IMR-90 (cell line): Measurements from ENCODE around the gene CEP97. TPM values are rescaled to one million over a fixed set of nuclear protein-coding genes. Genes with fewer than 3 reads are reported as not detected.

Experiments used
- ATAC-seq: fragments of 200-7000 bp; cut with Tn5 transposase; 2 replicates; pipeline ENCODE4 v1.9.1; 2020; ENCODE audit warnings: low read depth, mild to moderate bottlenecking, moderate library complexity
- BruUV-seq: library from RNA; stranded (reverse); fragments of 400-500 nt; replicated peaks from 2 replicates; lab custom pipeline; 2021; lab: Mats Ljungman, UMichigan
- CTCF ChIA-PET: fragments of 300-600 bp; formaldehyde crosslinking; extraction: SDS; loops from one replicate; lab custom pipeline; 2021; ENCODE audit warnings: antibody characterized with exemption; lab: Yijun Ruan, JAX
- POLR2A ChIA-PET: fragments of 300-600 bp; sonication (Branson Sonifier 250); formaldehyde crosslinking; loops from one replicate; lab custom pipeline; 2022; ENCODE audit warnings: antibody characterized with exemption; ENCODE audit not compliant: unreplicated experiment; lab: Charles Lee
- DNase-seq: peaks from one replicate; pipeline ENCODE4 v3.0.0; 2013
- H2AFZ ChIP-seq: replicated peaks from 2 replicates; pipeline ENCODE3; 2013; ENCODE audit warnings: low read length, mild to moderate bottlenecking; ENCODE audit not compliant: poor library complexity
- H2AK5ac ChIP-seq: 2 replicates; pipeline ENCODE4 v1.6.1; 2013; ENCODE audit warnings: low read depth, low read length, inconsistent platforms
- H2AK9ac ChIP-seq: replicated peaks from 2 replicates; pipeline ENCODE3; 2013; ENCODE audit warnings: mild to moderate bottlenecking, low read depth, low read length, moderate library complexity; ENCODE audit not compliant: poor library complexity
- H2BK120ac ChIP-seq: 2 replicates; pipeline ENCODE4 v1.6.1; 2013; ENCODE audit warnings: low read depth, low read length, inconsistent platforms
- H2BK15ac ChIP-seq: 3 replicates; pipeline ENCODE4 v1.6.1; 2013; ENCODE audit warnings: low read depth, low read length, inconsistent platforms
- H2BK20ac ChIP-seq: 2 replicates; pipeline ENCODE4 v1.6.1; 2013; ENCODE audit warnings: low read depth, mild to moderate bottlenecking, inconsistent platforms, low read length, moderate library complexity
- H2BK5ac ChIP-seq: 2 replicates; pipeline ENCODE4 v1.6.1; 2013; ENCODE audit warnings: mild to moderate bottlenecking, low read depth, low read length, inconsistent platforms; ENCODE audit not compliant: poor library complexity, severe bottlenecking
- H3K14ac ChIP-seq: replicated peaks from 2 replicates; pipeline ENCODE4 v1.6.1; 2013; ENCODE audit warnings: low read depth, low read length, inconsistent platforms
- H3K18ac ChIP-seq: 2 replicates; pipeline ENCODE4 v1.6.1; 2013; ENCODE audit warnings: low read depth, low read length, control low read depth
- H3K23ac ChIP-seq: 2 replicates; pipeline ENCODE4 v1.6.1; 2013; ENCODE audit warnings: low read depth, low read length, inconsistent platforms
- H3K27ac ChIP-seq: 2 replicates; pipeline ENCODE4 v1.5.1; 2013; ENCODE audit warnings: mild to moderate bottlenecking, control low read depth, low read length; ENCODE audit not compliant: insufficient read depth
- H3K27me3 ChIP-seq: 2 replicates; pipeline ENCODE4 v1.6.1; 2013; ENCODE audit warnings: low read length; ENCODE audit not compliant: control insufficient read depth, insufficient read depth
- H3K36me3 ChIP-seq: 2 replicates; pipeline ENCODE4 v1.6.1; 2013; ENCODE audit warnings: low read length, mixed read lengths; ENCODE audit not compliant: control insufficient read depth, insufficient read depth
- H3K4ac ChIP-seq: 2 replicates; pipeline ENCODE4 v1.6.1; 2013; ENCODE audit warnings: low read depth, low read length, inconsistent platforms
- H3K4me1 ChIP-seq: 2 replicates; pipeline ENCODE4 v1.6.1; 2013; ENCODE audit warnings: low read length, mixed read lengths; ENCODE audit not compliant: control insufficient read depth, insufficient read depth
- H3K4me2 ChIP-seq: 2 replicates; pipeline ENCODE4 v1.6.1; 2013; ENCODE audit warnings: low read depth, mild to moderate bottlenecking, control low read depth, low read length, moderate library complexity
- H3K4me3 ChIP-seq: 2 replicates; pipeline ENCODE4 v1.5.1; 2013; ENCODE audit warnings: low read depth, mild to moderate bottlenecking, control low read depth, low read length, moderate library complexity; ENCODE audit not compliant: insufficient read depth
- H3K56ac ChIP-seq: 2 replicates; pipeline ENCODE4 v1.6.1; 2013; ENCODE audit warnings: low read length, inconsistent platforms; ENCODE audit not compliant: insufficient read depth; ENCODE audit errors: extremely low read depth
- H3K79me1 ChIP-seq, 2 experiments: 2 replicates each; pipeline ENCODE4 v1.6.1; 2013; ENCODE audit warnings: low read length in 2 of 2, inconsistent platforms in 1 of 2, low read depth in 1 of 2
- H3K9ac ChIP-seq: 2 replicates; pipeline ENCODE4 v1.6.1; 2013; ENCODE audit warnings: low read depth, low read length, control low read depth
- H3K9me1 ChIP-seq: 2 replicates; pipeline ENCODE4 v1.6.1; 2013; ENCODE audit warnings: low read length, inconsistent platforms; ENCODE audit not compliant: insufficient read depth
- H3K9me3 ChIP-seq: 2 replicates; pipeline ENCODE4 v1.6.1; 2013; ENCODE audit warnings: low read length; ENCODE audit not compliant: control insufficient read depth, insufficient read depth
- H4K20me1 ChIP-seq: 2 replicates; pipeline ENCODE4 v1.6.1; 2013; ENCODE audit warnings: low read length, inconsistent platforms; ENCODE audit not compliant: insufficient read depth
- H4K5ac ChIP-seq: 2 replicates; pipeline ENCODE4 v1.6.1; 2013; ENCODE audit warnings: mild to moderate bottlenecking, low read depth, low read length, control low read depth
- H4K8ac ChIP-seq, 2 experiments: 2 replicates each; pipeline ENCODE4 v1.6.1; 2013; ENCODE audit warnings: low read depth in 2 of 2, low read length in 2 of 2, control low read depth in 1 of 2, inconsistent platforms in 1 of 2
- H4K91ac ChIP-seq: 2 replicates; pipeline ENCODE4 v1.6.1; 2013; ENCODE audit warnings: low read depth, low read length, inconsistent platforms; ENCODE audit not compliant: insufficient read depth
- BHLHE40 ChIP-seq: fragments of 150-350 bp; IDR thresholded peaks from 2 replicates; pipeline ENCODE4 v1.6.1; 2016; ENCODE audit warnings: mild to moderate bottlenecking, low read depth, low read length
- CHD1 ChIP-seq: IDR thresholded peaks from 2 replicates; pipeline ENCODE4 v1.6.1; 2012; ENCODE audit warnings: low read depth, low read length, improper control_type of control experiment
- CTCF ChIP-seq: conservative IDR thresholded peaks from 2 replicates; pipeline ENCODE4 v1.5.1; 2012; ENCODE audit warnings: mild to moderate bottlenecking, low read depth, low read length, improper control_type of control experiment
- MAZ ChIP-seq: IDR thresholded peaks from 2 replicates; pipeline ENCODE4 v1.6.1; 2012; ENCODE audit warnings: low read depth, mild to moderate bottlenecking, low read length, improper control_type of control experiment, moderate library complexity, borderline replicate concordance
- RAD21 ChIP-seq: IDR thresholded peaks from 2 replicates; pipeline ENCODE4 v1.6.1; 2012; ENCODE audit warnings: low read length, improper control_type of control experiment
- USF2 ChIP-seq: fragments of 150-350 bp; IDR thresholded peaks from 2 replicates; pipeline ENCODE4 v1.6.1; 2017; ENCODE audit warnings: mild to moderate bottlenecking, antibody characterized with exemption, low read length, low read depth
- WGBS, 2 experiments: methylation state at CpG; one replicate each; pipeline versions ENCODE4 v1.1.5 to v1.1.7; 2013; ENCODE audit warnings: missing lambda C conversion rate in 2 of 2; ENCODE audit not compliant: insufficient read length in 1 of 2; ENCODE audit errors: extremely low coverage in 2 of 2; 5-methylcytosine and 5-hydroxymethylcytosine counted together
- dilution Hi-C: fragments of 300-500 bp; cut with HindIII; formaldehyde crosslinking; loops from one replicate; pipeline ENCODE4 v1.14.3; 2018; ENCODE audit warnings: low sequenced_read_pairs; ENCODE audit not compliant: unreplicated experiment
- in situ Hi-C: fragments of 300-500 bp; cut with MboI; formaldehyde crosslinking; loops from 3 replicates; pipeline ENCODE4 v1.14.3; 2019; ENCODE audit warnings: low sequenced_read_pairs, inconsistent platforms, mixed read lengths
- intact Hi-C: fragments of 100-400 bp; cut with micrococcal nuclease; formaldehyde crosslinking; loops from 2 replicates; pipeline ENCODE4 v1.10.0; 2022
- polyA plus RNA-seq, 3 experiments: library from polyadenylated mRNA; depleted of rRNA; stranded (reverse); fragments of >200 nt; gene quantifications; 2 replicates each; pipeline ENCODE4 v1.2.3, GENCODE V29; 2012; ENCODE audit warnings: low replicate concordance in 1 of 3
- total RNA-seq: library from RNA; depleted of rRNA; stranded (reverse); fragments of >200 nt; gene quantifications from 2 replicates; pipeline ENCODE4 v1.2.3, GENCODE V29; 2012

CEP97 gene
- total and polyA plus RNA-seq, 2 of the 4 experiments (the other 2 are of a cell fraction): 2.0 to 21.9 TPM

DNA sequence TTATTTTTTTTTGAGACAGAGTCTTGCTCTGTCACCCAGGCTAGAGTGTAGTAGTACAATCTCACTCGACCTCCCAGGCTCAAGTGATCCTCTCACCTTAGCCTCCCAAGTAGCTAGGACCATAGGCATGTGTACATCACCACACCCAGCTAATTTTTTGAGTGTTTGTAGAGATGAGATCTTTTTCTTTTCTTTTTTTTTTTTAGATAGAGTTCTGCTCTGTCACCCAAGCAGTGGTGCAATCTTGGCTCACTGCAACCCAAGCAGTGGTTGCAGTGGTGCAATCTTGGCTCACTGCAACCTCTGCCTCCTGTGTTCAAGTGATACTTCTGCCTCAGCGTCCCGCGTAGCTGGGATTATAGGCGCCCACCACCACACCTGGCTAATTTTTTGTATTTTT lies 5.2 kb downstream of the CEP97 start:
- POLR2A ChIA-PET: no interaction called here
- ATAC-seq (no peak), DNase-seq (no peak)
- no TSS peak for BruUV-seq
- Histone ChIP-seq H4K8ac (no peak overlapping the region), H3K4me1 (no peaks in the 10 kb centered on the region), H3K14ac (no peak overlapping the region), H3K9me1 (no peaks in the 10 kb centered on the region), H2AFZ (no peak overlapping the region), H3K36me3 (peaks cover 24% of the 10 kb centered on the region), H2BK5ac (no peak overlapping the region), H3K9ac (no peak overlapping the region), H3K23ac (no peak overlapping the region), H3K27ac (no peak overlapping the region), H2BK120ac (no peak overlapping the region), H3K18ac (no peak overlapping the region), H4K5ac (no peak overlapping the region), H3K4me3 (no peak overlapping the region), H3K56ac (no peak overlapping the region), H2BK20ac (no peak overlapping the region), H3K9me3 (no peaks in the 10 kb centered on the region), H2AK5ac (no peak overlapping the region), H4K20me1 (no peaks in the 10 kb centered on the region), H2BK15ac (no peak overlapping the region), H3K79me1 (peaks cover 14 to 17% of the 10 kb centered on the region in 2 experiments), H2AK9ac (no peak overlapping the region), H3K4ac (no peak overlapping the region), H4K91ac (no peak overlapping the region), H3K4me2 (no peak overlapping the region), H3K27me3 (no peaks in the 10 kb centered on the region)
- no peak for TF ChIP-seq MAZ
- TF ChIP-seq RAD21: no peak
- no peak for TF ChIP-seq CHD1
- no peak for TF ChIP-seq BHLHE40
- TF ChIP-seq USF2: no peak
- no peak for TF ChIP-seq CTCF
- in situ Hi-C loops (no loop called here), intact Hi-C loops (no loop called here), dilution Hi-C loops (no loop called here)
- WGBS, 2 experiments: no CpG with 5 or more reads among the region's 5 CpGs
- CTCF ChIA-PET: no interaction called here
